Right atrium auricular region (tissue), 2 donors: ENCODE results near the gene CRACR2B. TPM values are rescaled to one million over a fixed set of nuclear protein-coding genes. Genes with fewer than 3 reads are reported as not detected.

Source experiments
- DNase-seq: peaks from one replicate; pipeline ENCODE4 v3.0.0-alpha.2; 2019; ENCODE audit warnings: low spot score
- H3K27ac ChIP-seq, 2 donors: fragments of 200-600 bp; sonication (generic); 1 replicate in 1 of 2; 2 replicates in 1 of 2; pipeline ENCODE4 v1.5.1; 2016 to 2019
- H3K27me3 ChIP-seq, 2 donors: fragments of 200-600 bp; sonication (generic); one replicate each; pipeline versions ENCODE4 v1.5.1 to v1.6.0; 2017 to 2019
- H3K36me3 ChIP-seq: fragments of 200-600 bp; sonication (generic); one replicate; pipeline ENCODE4 v1.5.1; 2016
- H3K4me1 ChIP-seq, 2 donors: fragments of 200-600 bp; sonication (generic); one replicate each; pipeline versions ENCODE4 v1.5.1 to v1.6.0; 2017 to 2019
- H3K4me3 ChIP-seq, 2 donors: fragments of 200-600 bp; sonication (generic); 1 replicate in 1 of 2; 2 replicates in 1 of 2; pipeline ENCODE4 v1.5.1; 2017 to 2019; ENCODE audit warnings: mild to moderate bottlenecking in 1 of 2, moderate library complexity in 1 of 2
- H3K9me3 ChIP-seq, 2 donors: fragments of 200-600 bp; sonication (generic); one replicate each; pipeline ENCODE4 v1.5.1; 2019
- total RNA-seq, 2 donors: library from RNA; depleted of rRNA; stranded (reverse); fragments of >200 nt; gene quantifications; one replicate each; pipeline ENCODE4 v1.1.0, GENCODE V29; 2016
- TF ChIP-seq, protein P1 (sequence below), 2 donors: fragments of 200-600 bp; sonication (generic); IDR thresholded peaks; one replicate each; pipeline ENCODE4 v1.5.1; 2019; ENCODE audit warnings: antibody characterized with exemption in 2 of 2

Gene CRACR2B
- total RNA-seq, 2 donors from 2014 or later: 15.6 to 29.7 TPM

DNA sequence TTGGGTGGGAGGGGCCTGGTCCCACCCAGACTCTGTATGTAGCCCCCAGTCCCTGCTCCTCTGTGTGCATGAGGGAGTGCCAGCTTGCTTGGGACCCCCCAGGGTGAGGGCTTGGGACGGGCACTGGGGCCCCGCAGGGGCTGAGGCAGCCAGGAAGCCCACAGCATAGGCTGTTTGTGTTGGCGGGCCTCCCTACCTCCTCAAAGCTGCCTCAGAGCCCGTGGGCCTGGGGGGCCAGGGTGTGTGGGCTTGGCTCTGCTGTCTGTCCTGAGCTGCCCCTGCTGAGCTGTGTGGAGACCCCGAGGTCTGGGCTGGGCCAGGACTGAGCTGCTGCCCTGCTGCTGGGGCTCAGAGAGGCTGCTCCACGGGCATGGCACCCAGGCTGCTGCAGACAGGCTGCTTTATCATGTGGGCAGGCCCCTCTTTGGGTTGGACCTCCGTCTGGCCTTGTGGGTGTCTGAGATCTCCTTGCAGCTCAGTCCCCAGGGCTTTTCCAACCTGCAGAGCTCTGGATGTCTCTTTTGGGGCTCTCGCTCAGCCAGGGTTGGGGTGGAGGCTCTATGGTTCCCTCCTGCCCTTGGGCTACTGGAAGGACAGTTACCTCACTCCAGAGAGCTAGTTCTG, 18.3 kb downstream of the CRACR2B start:
- Histone ChIP-seq H3K9me3 (no peaks in the 10 kb centered on the region), H3K27ac (peak overlapping the region; percentile 95), H3K4me3 (peak overlapping the region in 1 of 2 donors; percentile 97), H3K27me3 (no peaks in the 10 kb centered on the region), H3K36me3 (no peaks in the 10 kb centered on the region), H3K4me1 (peaks cover 0 to 82% of the 10 kb centered on the region in 2 donors)
- no peak for DNase-seq
- TF ChIP-seq, protein P1, sequence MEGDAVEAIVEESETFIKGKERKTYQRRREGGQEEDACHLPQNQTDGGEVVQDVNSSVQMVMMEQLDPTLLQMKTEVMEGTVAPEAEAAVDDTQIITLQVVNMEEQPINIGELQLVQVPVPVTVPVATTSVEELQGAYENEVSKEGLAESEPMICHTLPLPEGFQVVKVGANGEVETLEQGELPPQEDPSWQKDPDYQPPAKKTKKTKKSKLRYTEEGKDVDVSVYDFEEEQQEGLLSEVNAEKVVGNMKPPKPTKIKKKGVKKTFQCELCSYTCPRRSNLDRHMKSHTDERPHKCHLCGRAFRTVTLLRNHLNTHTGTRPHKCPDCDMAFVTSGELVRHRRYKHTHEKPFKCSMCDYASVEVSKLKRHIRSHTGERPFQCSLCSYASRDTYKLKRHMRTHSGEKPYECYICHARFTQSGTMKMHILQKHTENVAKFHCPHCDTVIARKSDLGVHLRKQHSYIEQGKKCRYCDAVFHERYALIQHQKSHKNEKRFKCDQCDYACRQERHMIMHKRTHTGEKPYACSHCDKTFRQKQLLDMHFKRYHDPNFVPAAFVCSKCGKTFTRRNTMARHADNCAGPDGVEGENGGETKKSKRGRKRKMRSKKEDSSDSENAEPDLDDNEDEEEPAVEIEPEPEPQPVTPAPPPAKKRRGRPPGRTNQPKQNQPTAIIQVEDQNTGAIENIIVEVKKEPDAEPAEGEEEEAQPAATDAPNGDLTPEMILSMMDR (IDR thresholded peaks at IDR 0.05): no peak

DNA sequence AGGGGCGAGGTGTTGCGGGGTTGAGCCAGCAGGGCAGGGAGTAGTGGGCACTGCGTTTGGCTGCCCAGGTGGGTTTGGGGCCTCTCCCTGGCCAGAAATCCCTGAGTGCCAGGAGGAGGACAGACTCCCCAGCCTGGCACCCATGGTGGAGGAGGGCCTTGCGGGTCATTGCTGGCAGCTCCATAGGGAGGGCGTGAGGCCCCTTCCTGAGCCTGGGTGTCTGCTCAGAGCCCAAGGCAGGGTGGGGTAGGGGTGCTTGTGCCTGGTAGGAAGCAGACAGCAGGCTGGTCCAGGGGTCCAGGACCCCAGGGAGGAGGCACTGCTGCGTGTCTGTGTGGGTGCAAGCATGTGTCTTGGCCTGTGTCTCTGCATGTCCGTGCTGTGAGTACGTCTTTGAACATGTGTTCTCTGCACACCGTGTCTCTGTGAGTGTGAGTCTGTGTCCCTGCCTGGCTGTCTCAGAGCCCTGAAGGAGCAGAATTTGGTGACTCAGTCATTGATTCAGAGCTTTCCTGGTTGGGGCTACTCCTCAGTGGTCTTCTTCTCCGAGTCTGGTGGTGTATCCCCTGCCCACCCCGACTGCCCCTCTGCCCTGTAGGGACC, 18.9 kb downstream of the CRACR2B start:
- no peak for DNase-seq
- TF ChIP-seq, protein P1 (IDR thresholded peaks at IDR 0.05): no peak
- Histone ChIP-seq H3K4me3 (no peak overlapping the region), H3K36me3 (no peaks in the 10 kb centered on the region), H3K4me1 (peaks cover 0 to 80% of the 10 kb centered on the region in 2 donors), H3K27ac (peak overlapping the region; percentile 95), H3K9me3 (no peaks in the 10 kb centered on the region), H3K27me3 (no peaks in the 10 kb centered on the region)

DNA sequence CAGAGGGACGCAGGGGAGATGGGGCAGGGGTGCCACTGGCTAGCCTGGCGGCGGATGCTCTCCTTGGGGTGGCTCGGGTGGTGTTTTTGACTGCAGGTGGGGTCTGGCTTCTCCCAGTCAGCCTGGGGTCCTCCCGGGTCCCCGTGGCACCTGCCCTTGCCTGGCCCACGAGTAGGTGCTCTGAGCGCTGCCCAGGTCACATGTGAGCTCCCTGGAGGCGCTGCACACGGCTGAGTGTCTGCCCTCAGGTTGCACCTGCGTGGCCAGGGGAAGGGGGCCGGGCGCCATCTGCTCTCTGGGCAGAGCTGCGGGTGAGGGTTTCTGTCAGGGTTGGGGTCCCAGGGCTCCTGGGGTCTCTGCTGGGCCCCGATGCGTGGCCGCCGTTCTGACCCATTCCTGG, 20.2 kb downstream of the CRACR2B start:
- no peak overlapping the region for H3K4me3 ChIP-seq
- H3K27me3 ChIP-seq: no peaks in the 10 kb centered on the region
- TF ChIP-seq, protein P1 (IDR thresholded peaks at IDR 0.05): no peak
- H3K4me1 ChIP-seq: peaks cover 0 to 83% of the 10 kb centered on the region in 2 donors
- H3K9me3 ChIP-seq: no peaks in the 10 kb centered on the region
- no peak for DNase-seq
- no peak overlapping the region for H3K27ac ChIP-seq
- H3K36me3 ChIP-seq: no peaks in the 10 kb centered on the region

DNA sequence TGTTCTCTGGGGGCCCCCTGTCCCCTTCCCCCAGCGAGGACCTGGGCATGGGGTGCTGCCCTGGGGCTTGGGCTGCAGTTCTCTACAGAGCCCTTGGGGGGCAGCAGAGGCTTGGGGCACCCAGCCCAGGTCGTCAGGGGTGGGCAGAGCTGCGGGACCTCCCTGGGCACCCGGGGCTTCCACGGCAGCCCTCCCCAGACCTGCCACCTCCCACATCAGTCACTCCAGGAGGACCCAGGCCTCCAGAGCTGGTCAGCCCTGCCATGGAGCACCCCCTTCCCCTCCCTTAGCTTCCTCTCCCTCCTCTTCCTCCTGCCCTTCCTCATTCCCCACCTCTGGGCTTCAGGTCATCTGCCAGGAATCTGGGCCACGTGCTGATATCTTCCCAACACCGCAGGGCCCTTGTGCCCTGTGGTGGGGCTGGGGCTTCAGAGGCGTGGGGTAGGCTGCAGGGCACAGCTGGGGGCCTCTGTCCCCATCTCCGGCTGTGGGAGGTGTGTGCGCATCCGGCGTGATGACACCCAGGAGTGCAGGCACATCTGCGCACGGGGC, 20.7 kb downstream of the CRACR2B start:
- Histone ChIP-seq H3K27ac (no peak overlapping the region), H3K27me3 (no peaks in the 10 kb centered on the region), H3K36me3 (no peaks in the 10 kb centered on the region), H3K4me3 (no peak overlapping the region), H3K4me1 (peaks cover 0 to 81% of the 10 kb centered on the region in 2 donors), H3K9me3 (no peaks in the 10 kb centered on the region)
- TF ChIP-seq, protein P1 (IDR thresholded peaks at IDR 0.05): peak; percentile 89 to 95
- DNase-seq: no peak

DNA sequence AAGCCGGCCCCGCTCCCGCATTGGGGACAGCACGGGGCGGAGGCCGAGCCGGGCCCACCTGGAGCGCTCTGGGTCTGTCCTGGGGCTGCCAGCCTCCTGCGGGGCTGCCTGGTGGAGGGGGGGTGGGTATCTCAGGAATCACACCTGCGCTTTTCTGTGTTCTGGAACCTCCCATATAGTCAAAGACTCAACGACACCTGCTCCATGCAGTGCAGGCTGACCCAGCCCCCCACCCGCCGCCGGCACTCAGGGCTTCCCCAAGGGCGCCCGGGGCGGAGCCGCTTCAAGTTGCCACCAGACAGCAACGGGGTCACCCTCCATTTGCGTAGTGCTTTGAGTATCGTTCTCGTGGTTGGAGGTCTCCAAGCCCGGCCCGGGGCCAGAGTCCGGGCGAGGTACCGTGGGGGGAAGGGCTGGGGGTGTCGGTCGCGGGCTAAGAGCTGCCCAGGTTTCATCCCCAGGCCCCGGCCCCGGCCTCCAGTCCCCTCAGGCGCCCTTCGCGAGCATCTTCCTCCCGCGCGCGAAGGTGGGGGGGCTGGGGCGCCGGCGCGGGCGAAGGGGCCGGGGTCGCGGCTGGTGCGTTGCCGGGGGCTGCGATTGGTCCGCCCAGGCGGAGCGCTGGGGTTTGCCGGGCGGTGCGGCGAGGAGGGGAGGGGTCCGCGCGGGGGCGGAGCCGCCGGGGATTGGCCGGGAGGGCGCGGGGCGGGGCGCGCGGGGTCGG, 21.5 kb downstream of the CRACR2B start:
- TF ChIP-seq, protein P1 (IDR thresholded peaks at IDR 0.05): no peak
- Histone ChIP-seq H3K36me3 (no peaks in the 10 kb centered on the region), H3K27me3 (no peaks in the 10 kb centered on the region), H3K4me3 (peak overlapping the region; percentile 29 to 58), H3K4me1 (peaks cover 0 to 72% of the 10 kb centered on the region in 2 donors), H3K9me3 (no peaks in the 10 kb centered on the region), H3K27ac (peak overlapping the region in 1 of 2 donors; percentile 42)
- DNase-seq: no peak
